ENCODE results near the gene CD5L. TPM values are rescaled to one million over a fixed set of nuclear protein-coding genes. Genes with fewer than 3 reads are reported as not detected.

The CD5L gene
- not detected for total RNA-seq

- no peaks in the 10 kb centered on the region for H3K36me3 ChIP-seq
- H3K27me3 ChIP-seq (replicated peaks; ENCODE audit: insufficient read depth), result no peaks in the 10 kb centered on the region
- H3K27ac ChIP-seq, result no peak within 1 kb of the TSS
- 49% methylated on average over 3 of the region's 3 CpGs for WGBS
- intact Hi-C loops (cut with DNase I), result no loop called here
- no peak for DNase-seq (ENCODE audit: low spot score)
- no peaks in the 10 kb centered on the region for H3K4me1 ChIP-seq (replicated peaks)
- H3K4me3 ChIP-seq, result no peak within 1 kb of the TSS
- TF ChIP-seq CTCF (IDR thresholded peaks at IDR 0.05) (no peak), POLR2AphosphoS5 (IDR thresholded peaks at IDR 0.05) (no peak), POLR2A (IDR thresholded peaks at IDR 0.05) (no peak)
- no peaks in the 10 kb centered on the region for H3K9me3 ChIP-seq
These were observed at the start of gene CD5L for GRCh38 chr1:157841708-157842107. Gene CD5L, minus strand, starts transcription at chr1:157841808. Its CDS starts 107 bp downstream, at chr1:157841701.

- Histone ChIP-seq H3K36me3 (no peaks in the 10 kb centered on the region), H3K4me1 (replicated peaks) (no peaks in the 10 kb centered on the region), H3K4me3 (no peak overlapping the region), H3K27ac (no peak overlapping the region), H3K9me3 (no peaks in the 10 kb centered on the region), H3K27me3 (replicated peaks; ENCODE audit: insufficient read depth) (no peaks in the 10 kb centered on the region)
- WGBS, result 83% methylated on average over 2 of the region's 2 CpGs
- intact Hi-C loops (cut with DNase I), result no loop called here
- TF ChIP-seq CTCF (IDR thresholded peaks at IDR 0.05) (no peak), POLR2A (IDR thresholded peaks at IDR 0.05) (no peak), POLR2AphosphoS5 (IDR thresholded peaks at IDR 0.05) (no peak)
- DNase-seq (ENCODE audit: low spot score), result no peak
These were observed 41.0 kb upstream of the CD5L start for GRCh38 chr1:157882580-157882979.

GRCh38 chr1:157880621-157881020, 39.0 kb upstream of the CD5L start:
- no peak for TF ChIP-seq CTCF (IDR thresholded peaks at IDR 0.05)
- no peak for TF ChIP-seq POLR2A (IDR thresholded peaks at IDR 0.05)
- TF ChIP-seq POLR2AphosphoS5 (IDR thresholded peaks at IDR 0.05), result no peak
- Histone ChIP-seq H3K27ac (no peak overlapping the region), H3K4me1 (replicated peaks) (no peaks in the 10 kb centered on the region), H3K4me3 (no peak overlapping the region), H3K9me3 (no peaks in the 10 kb centered on the region), H3K27me3 (replicated peaks; ENCODE audit: insufficient read depth) (no peaks in the 10 kb centered on the region), H3K36me3 (no peaks in the 10 kb centered on the region)
- intact Hi-C loops (cut with DNase I), result no loop called here
- no peak for DNase-seq (ENCODE audit: low spot score)
- 48% methylated on average over 4 of the region's 4 CpGs for WGBS

GRCh38 chr1:157878059-157878458, 36.5 kb upstream of the CD5L start:
- intact Hi-C loops (cut with DNase I), result no loop called here
- no peak overlapping the region for H3K27ac ChIP-seq
- no peak for DNase-seq (ENCODE audit: low spot score)
- no peaks in the 10 kb centered on the region for H3K36me3 ChIP-seq
- H3K4me1 ChIP-seq (replicated peaks), result no peaks in the 10 kb centered on the region
- TF ChIP-seq POLR2AphosphoS5 (IDR thresholded peaks at IDR 0.05) (no peak), POLR2A (IDR thresholded peaks at IDR 0.05) (no peak), CTCF (IDR thresholded peaks at IDR 0.05) (no peak)
- 45% methylated on average over 4 of the region's 4 CpGs for WGBS
- no peak overlapping the region for H3K4me3 ChIP-seq
- H3K27me3 ChIP-seq (replicated peaks; ENCODE audit: insufficient read depth), result no peaks in the 10 kb centered on the region
- no peaks in the 10 kb centered on the region for H3K9me3 ChIP-seq

GRCh38 chr1:157870490-157870889, 28.9 kb upstream of the CD5L start:
- TF ChIP-seq POLR2A (IDR thresholded peaks at IDR 0.05), result no peak
- no peak for TF ChIP-seq POLR2AphosphoS5 (IDR thresholded peaks at IDR 0.05)
- Histone ChIP-seq H3K27ac (no peak overlapping the region), H3K36me3 (no peaks in the 10 kb centered on the region), H3K27me3 (replicated peaks; ENCODE audit: insufficient read depth) (no peaks in the 10 kb centered on the region), H3K9me3 (no peaks in the 10 kb centered on the region), H3K4me1 (replicated peaks) (no peaks in the 10 kb centered on the region), H3K4me3 (no peak overlapping the region)
- intact Hi-C loops (cut with DNase I), result no loop called here
- DNase-seq (ENCODE audit: low spot score), result no peak

Measured in prostate gland (tissue), 2 donors.